ENCODE measurements around the gene ZNF678.

The ZNF678 gene

DNA sequence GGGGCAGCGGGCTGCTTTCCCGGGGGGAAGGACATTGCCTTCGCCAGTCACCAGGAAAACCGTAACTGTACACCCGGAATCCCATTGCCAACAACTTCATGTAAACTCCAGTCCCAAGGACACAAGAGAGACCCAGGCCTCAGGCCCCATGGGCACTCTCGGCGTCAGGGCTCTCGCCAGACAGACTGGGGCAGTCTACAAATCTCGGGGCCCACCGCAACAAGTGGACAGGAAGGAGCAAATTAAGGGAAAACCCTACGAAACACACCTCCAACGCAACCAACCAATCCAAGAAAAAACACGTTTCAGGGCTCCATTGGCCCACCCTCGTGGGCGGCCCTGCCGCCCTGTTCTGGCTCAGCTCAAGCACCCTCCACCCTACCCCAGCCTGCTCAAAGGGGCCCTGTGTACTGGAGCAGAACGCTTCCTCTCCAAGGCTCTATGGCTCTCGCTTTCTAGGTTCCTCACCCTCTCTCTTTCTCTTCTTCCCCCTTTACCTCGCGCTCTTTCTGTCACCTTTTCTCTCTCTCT lies 4.6 kb upstream of the ZNF678 start:
- no peak for ATAC-seq
- TF ChIP-seq RARB (CRISPR knock-in tag; IDR thresholded peaks at IDR 0.05) (no peak), ZNF565 (CRISPR knock-in tag; conservative IDR thresholded peaks at IDR 0.05; ENCODE audit: low read depth) (no peak), TCF4 (CRISPR knock-in tag; IDR thresholded peaks at IDR 0.05; ENCODE audit: borderline replicate concordance) (no peak), ISL1 (CRISPR knock-in tag; IDR thresholded peaks at IDR 0.05) (no peak), OSR1 (CRISPR knock-in tag; IDR thresholded peaks at IDR 0.05) (no peak), CSDC2 (CRISPR knock-in tag; IDR thresholded peaks at IDR 0.05) (no peak), TOX (CRISPR knock-in tag; IDR thresholded peaks at IDR 0.05; ENCODE audit: borderline replicate concordance) (no peak)
- TF ChIP-seq, protein P1, sequence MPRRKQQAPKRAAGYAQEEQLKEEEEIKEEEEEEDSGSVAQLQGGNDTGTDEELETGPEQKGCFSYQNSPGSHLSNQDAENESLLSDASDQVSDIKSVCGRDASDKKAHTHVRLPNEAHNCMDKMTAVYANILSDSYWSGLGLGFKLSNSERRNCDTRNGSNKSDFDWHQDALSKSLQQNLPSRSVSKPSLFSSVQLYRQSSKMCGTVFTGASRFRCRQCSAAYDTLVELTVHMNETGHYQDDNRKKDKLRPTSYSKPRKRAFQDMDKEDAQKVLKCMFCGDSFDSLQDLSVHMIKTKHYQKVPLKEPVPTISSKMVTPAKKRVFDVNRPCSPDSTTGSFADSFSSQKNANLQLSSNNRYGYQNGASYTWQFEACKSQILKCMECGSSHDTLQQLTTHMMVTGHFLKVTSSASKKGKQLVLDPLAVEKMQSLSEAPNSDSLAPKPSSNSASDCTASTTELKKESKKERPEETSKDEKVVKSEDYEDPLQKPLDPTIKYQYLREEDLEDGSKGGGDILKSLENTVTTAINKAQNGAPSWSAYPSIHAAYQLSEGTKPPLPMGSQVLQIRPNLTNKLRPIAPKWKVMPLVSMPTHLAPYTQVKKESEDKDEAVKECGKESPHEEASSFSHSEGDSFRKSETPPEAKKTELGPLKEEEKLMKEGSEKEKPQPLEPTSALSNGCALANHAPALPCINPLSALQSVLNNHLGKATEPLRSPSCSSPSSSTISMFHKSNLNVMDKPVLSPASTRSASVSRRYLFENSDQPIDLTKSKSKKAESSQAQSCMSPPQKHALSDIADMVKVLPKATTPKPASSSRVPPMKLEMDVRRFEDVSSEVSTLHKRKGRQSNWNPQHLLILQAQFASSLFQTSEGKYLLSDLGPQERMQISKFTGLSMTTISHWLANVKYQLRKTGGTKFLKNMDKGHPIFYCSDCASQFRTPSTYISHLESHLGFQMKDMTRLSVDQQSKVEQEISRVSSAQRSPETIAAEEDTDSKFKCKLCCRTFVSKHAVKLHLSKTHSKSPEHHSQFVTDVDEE (CRISPR knock-in tag; IDR thresholded peaks at IDR 0.05) = no peak
- TF ChIP-seq, protein P2, sequence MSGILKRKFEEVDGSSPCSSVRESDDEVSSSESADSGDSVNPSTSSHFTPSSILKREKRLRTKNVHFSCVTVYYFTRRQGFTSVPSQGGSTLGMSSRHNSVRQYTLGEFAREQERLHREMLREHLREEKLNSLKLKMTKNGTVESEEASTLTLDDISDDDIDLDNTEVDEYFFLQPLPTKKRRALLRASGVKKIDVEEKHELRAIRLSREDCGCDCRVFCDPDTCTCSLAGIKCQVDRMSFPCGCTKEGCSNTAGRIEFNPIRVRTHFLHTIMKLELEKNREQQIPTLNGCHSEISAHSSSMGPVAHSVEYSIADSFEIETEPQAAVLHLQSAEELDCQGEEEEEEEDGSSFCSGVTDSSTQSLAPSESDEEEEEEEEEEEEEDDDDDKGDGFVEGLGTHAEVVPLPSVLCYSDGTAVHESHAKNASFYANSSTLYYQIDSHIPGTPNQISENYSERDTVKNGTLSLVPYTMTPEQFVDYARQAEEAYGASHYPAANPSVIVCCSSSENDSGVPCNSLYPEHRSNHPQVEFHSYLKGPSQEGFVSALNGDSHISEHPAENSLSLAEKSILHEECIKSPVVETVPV (CRISPR knock-in tag; IDR thresholded peaks at IDR 0.05) = no peak
- TF ChIP-seq, protein P3, sequence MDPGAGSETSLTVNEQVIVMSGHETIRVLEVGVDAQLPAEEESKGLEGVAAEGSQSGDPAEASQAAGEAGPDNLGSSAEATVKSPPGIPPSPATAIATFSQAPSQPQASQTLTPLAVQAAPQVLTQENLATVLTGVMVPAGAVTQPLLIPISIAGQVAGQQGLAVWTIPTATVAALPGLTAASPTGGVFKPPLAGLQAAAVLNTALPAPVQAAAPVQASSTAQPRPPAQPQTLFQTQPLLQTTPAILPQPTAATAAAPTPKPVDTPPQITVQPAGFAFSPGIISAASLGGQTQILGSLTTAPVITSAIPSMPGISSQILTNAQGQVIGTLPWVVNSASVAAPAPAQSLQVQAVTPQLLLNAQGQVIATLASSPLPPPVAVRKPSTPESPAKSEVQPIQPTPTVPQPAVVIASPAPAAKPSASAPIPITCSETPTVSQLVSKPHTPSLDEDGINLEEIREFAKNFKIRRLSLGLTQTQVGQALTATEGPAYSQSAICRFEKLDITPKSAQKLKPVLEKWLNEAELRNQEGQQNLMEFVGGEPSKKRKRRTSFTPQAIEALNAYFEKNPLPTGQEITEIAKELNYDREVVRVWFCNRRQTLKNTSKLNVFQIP (CRISPR knock-in tag; IDR thresholded peaks at IDR 0.05; ENCODE audit: borderline replicate concordance, low read depth) = no peak
- TF ChIP-seq, protein P4, sequence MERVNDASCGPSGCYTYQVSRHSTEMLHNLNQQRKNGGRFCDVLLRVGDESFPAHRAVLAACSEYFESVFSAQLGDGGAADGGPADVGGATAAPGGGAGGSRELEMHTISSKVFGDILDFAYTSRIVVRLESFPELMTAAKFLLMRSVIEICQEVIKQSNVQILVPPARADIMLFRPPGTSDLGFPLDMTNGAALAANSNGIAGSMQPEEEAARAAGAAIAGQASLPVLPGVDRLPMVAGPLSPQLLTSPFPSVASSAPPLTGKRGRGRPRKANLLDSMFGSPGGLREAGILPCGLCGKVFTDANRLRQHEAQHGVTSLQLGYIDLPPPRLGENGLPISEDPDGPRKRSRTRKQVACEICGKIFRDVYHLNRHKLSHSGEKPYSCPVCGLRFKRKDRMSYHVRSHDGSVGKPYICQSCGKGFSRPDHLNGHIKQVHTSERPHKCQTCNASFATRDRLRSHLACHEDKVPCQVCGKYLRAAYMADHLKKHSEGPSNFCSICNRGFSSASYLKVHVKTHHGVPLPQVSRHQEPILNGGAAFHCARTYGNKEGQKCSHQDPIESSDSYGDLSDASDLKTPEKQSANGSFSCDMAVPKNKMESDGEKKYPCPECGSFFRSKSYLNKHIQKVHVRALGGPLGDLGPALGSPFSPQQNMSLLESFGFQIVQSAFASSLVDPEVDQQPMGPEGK (CRISPR knock-in tag; IDR thresholded peaks at IDR 0.05; ENCODE audit: borderline replicate concordance) = no peak
- TF ChIP-seq, protein P5, sequence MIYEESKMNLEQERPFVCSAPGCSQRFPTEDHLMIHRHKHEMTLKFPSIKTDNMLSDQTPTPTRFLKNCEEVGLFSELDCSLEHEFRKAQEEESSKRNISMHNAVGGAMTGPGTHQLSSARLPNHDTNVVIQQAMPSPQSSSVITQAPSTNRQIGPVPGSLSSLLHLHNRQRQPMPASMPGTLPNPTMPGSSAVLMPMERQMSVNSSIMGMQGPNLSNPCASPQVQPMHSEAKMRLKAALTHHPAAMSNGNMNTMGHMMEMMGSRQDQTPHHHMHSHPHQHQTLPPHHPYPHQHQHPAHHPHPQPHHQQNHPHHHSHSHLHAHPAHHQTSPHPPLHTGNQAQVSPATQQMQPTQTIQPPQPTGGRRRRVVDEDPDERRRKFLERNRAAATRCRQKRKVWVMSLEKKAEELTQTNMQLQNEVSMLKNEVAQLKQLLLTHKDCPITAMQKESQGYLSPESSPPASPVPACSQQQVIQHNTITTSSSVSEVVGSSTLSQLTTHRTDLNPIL (CRISPR knock-in tag; IDR thresholded peaks at IDR 0.05; ENCODE audit: low read depth) = no peak

DNA sequence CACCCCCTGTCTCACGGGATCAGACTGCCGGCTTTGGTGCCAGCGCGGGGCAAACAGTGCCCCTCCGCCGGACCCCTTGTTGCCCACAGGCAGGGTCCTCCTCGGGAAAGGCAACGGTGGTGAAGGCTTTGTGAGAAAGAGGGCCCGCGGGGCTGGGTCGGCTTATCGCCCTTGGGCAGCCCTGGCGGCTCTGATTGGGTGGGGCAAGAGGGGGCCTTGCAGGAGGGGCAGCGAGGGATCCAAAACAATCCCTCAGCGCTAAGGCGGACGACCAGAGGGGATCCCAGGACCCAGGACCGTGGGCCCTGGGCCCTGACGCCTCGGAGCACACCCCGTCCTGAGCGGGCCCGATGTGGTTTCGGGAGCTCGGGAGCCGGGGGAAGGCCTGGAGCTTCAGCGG lies 3.9 kb upstream of the ZNF678 start:
- TF ChIP-seq, protein P1 (CRISPR knock-in tag; IDR thresholded peaks at IDR 0.05) = no peak
- no peak for TF ChIP-seq SNAI2 (CRISPR knock-in tag; IDR thresholded peaks at IDR 0.05)
- TF ChIP-seq TOX (CRISPR knock-in tag; IDR thresholded peaks at IDR 0.05; ENCODE audit: borderline replicate concordance) = no peak
- TF ChIP-seq, protein P2 (CRISPR knock-in tag; IDR thresholded peaks at IDR 0.05) = no peak
- no peak for TF ChIP-seq RARB (CRISPR knock-in tag; IDR thresholded peaks at IDR 0.05)
- no peak for TF ChIP-seq TCF4 (CRISPR knock-in tag; IDR thresholded peaks at IDR 0.05; ENCODE audit: borderline replicate concordance)
- no peak for TF ChIP-seq BACH2 (CRISPR knock-in tag; IDR thresholded peaks at IDR 0.05; ENCODE audit: borderline replicate concordance)
- TF ChIP-seq OSR1 (CRISPR knock-in tag; IDR thresholded peaks at IDR 0.05) = no peak
- TF ChIP-seq, protein P5 (CRISPR knock-in tag; IDR thresholded peaks at IDR 0.05; ENCODE audit: low read depth) = no peak
- TF ChIP-seq, protein P3 (CRISPR knock-in tag; IDR thresholded peaks at IDR 0.05; ENCODE audit: borderline replicate concordance, low read depth) = no peak
- no peak for TF ChIP-seq ZNF8 (CRISPR knock-in tag; IDR thresholded peaks at IDR 0.05)
- TF ChIP-seq ISL1 (CRISPR knock-in tag; IDR thresholded peaks at IDR 0.05) = no peak
- no peak for TF ChIP-seq ZFP30 (CRISPR knock-in tag; IDR thresholded peaks at IDR 0.05)
- no peak for TF ChIP-seq GLIS3 (CRISPR knock-in tag; IDR thresholded peaks at IDR 0.05)
- TF ChIP-seq ZFP3 (CRISPR knock-in tag; IDR thresholded peaks at IDR 0.05) = no peak
- TF ChIP-seq CSDC2 (CRISPR knock-in tag; IDR thresholded peaks at IDR 0.05) = no peak
- no peak for ATAC-seq
